DMS153 treated with DMSO at 0.1 percent for 48 hours (cell line): Measurements from ENCODE around the gene POLR2H.

Experiments used
- DNase-seq: peaks from one replicate; lab custom pipeline; 2025; ENCODE audit not compliant: unreplicated experiment; lab: John Stamatoyannopoulos, UW

POLR2H gene

DNA sequence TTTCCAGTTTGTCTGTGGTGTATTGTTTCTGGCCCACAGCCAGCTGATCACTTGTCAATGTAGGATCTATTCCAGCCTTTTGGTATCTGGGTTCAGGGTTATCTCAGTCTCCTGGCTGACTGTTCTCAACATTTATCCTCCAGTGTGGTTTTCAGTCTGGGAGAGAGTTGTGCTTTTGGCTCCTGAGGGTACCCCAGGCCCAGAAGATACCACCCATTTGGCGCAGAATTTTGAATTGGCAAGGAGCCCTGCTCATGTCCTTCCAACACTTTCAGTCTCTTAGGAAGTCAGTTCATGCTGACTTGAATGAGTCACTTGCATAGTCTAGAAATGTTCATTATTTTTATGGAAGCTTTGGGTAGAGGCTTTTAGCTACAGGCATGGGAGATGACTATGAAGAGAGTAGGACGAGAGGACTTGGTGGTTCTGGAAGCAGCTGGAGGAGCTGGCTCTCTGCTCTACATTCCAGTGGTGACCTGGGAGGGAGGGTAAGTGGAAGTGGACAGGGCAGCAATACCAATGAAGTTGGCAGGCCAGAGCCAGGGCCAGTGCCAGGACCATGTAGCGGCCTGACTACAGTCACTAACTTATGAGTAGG lies 7.2 kb downstream of the POLR2H start:
- DNase-seq: no peak

DNA sequence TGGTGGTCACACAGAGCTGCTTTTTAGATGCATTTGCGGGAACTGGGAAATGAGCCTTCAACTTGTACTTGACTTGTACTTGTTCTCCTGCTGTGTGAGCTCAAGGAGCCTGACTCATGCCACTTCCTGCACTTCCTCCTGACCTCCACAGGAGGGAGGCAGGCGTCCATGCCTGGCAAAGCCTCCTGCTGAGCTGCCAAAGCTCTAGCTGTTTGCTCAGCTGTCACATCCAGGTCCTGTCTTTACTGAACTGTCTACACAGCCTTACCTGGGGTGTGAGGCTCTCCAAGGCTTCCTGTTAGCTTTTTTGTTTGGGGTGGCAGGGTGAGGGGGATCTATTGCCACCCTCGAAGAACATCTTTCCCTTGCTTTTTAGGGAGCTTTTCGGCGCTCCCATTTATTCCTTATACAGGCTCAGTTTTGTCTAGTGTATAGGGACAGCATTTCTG lies 10.1 kb downstream of the POLR2H start:
- DNase-seq: peak; percentile 82

DNA sequence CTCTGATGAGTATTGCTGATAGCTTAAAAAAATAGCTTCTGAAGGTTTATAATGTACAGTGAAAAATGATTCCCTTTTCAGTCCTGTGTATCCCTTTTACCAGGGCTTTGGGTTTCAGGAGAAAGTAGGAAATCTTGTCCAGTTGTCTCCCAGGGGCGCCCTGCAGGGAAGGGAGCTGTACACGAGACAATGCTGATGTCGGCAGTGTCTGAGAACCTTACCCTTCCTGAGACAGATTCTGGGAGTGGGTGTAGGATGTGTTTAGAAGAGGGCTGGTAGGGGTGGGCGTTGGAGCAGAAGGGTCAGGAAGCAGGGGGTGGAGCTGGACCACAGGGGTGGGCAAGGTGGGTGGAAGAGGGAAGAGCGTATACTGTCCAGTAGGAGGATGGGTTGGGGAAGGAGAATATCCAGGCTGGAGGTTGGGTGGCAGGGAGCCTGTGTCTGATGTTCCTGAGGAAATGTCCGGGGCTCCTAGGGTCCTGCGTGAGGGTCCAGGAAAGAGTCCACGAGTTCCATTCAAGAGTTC lies 10.8 kb downstream of the POLR2H start:
- no peak for DNase-seq

DNA sequence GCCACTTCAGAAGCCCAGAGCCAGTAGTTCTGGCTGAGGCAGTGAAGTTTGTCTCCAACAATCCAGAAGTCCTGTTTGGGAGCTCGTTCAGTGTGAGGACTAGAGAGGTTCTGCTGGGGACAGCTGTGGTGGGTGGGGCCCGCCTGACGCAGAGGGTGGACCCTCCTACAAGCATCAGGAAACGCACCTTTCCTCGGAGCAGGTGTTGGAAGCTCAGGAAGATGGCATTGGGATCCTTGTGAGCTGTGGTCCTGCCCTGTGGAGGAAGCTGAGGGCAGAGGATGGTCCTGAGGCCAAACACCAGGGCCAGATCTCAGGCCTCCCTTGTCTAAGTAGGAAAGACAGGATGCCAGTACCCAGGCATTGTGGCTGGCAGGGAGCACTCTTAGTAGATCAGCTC lies 11.4 kb downstream of the POLR2H start:
- DNase-seq: no peak

DNA sequence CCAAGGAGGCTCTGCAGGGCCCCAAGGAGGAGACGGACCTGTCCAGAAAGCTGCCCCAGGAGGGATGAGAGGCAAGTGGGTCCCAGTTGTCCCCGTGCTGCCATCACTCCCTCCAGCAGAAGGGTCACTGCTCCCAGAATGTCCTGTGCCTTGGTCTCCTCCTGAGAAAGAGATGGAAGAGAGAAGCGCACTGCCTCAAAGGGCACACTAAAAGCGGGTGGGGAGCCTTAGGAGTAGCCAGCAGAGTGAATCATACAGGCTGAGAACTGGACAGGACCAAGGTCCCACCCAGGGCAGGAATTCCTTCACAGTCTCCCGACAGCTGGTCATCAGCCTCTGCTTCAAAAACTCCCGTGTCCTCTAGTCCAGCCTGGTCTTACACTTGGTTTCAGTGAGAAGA lies 11.9 kb downstream of the POLR2H start:
- DNase-seq: no peak

DNA sequence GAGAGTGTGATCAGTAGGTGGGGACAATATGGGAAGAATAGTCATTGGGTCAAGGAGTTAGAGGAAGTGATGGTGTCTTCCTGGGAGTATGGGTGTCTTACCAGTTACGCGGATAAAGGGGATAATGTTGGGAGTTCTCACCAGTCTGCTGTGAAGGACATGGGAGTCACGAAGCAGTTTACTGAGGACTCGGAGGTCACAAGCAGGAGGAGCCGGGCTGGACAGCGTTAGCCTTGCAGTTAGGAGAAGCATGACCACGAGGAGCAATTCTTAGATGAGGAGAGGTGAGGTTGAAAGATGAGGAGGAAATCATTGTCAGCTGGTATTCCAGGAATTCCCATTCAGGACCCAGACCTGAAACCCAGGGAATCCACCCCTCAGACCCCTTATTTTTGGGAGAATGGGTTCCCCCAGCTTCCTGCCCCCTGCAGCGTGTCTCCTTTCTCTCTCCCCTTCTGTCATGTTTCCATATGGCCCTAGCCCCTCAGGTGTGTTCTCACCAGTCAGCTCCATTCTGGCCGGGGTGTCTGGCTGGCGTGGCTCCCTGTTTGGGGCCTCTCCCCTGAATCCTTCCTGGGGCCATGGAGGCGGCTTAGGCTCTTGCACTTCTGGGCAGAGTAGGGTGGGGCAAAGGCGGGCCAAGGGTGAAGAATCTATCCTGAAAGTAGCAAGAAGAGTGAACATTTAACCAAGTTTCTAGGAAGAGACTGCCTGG lies 14.4 kb downstream of the POLR2H start:
- DNase-seq: no peak

DNA sequence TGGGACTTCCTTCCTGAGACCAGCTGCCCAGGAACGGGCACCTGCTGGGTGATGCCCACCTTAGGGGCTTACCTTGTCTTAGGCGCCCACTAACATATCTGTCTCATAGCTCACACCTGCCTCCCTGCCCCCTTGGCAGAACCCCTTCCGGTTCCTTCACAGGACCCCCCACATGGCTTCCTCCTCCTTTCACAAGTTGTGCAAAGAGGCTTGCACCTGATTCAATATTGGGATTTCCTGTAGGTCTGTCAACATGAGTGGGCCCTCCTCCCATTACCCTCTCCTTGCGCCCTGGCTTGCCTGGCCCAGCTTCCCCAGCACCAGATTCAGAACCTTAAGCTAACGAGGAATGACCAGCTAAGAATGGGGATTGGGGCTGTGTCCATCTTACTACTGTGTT lies 15.9 kb downstream of the POLR2H start:
- no peak for DNase-seq

DNA sequence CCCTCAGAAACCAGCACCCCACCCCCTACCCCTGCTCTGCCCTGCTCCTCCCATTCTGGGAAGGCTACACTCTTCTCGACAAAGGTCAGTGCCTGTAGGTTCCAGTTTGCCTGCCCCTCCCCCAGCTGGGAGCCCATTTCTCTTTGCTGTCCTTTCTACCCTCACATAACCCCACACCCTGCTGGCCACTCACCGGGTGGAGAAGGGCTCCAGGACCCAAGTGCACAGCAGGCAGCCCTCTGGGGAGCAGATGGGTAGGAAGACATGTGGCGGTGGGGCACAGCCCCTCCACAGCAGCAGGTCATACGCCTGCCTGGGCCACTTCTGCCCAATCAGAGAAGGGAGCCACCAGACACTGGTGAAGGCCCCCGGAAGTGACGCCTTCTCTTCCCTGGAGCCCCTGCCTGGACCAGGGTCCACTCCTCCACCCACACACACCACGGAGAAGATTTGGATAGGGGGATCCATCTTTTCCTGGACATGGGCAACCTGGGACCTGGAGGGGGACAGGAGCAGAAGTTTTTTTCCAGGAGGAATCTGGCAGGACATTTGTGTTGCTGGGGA lies 16.5 kb downstream of the POLR2H start, which contains the start of gene THPO:
THPO (minus strand) TSS at position 326 of the 564 bp plus-strand sequence. CDS start 1,948 bp downstream, outside the sequence.
- no peak for DNase-seq

DNA sequence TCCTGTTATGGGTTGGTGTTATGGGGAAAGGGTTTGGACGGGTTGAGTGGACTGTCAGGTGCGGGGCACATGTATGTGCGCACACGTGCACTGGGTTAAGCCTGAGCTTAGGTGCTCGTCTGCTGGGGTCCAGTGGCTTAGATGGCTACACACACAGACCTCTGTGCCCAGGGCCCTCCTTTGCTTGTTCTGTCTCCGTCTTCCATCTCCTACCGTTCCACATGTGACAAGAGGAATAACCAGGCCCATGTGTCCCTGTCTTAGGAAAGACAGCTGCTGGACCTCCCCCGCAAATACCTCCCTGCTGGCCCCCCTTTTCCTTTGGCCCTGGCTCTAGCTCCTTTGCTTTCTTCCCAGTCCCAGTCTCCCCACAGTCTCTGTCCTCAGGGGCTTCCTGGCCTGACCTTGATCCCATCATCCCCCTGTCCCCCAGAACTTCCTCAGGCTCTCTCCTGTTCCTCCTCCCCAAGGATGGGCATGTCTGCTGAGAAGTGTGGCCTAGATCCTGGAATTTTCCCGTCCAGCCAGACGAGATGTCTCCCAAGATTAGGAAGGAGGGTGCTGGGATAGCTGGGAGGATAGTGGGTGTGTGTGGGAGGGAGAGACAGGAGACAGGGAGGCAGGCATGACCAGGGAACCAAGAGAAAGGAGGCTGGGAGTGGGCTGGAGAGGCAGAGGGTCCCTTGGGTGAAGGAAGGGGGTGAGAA lies 17.3 kb downstream of the POLR2H start:
- no peak for DNase-seq

DNA sequence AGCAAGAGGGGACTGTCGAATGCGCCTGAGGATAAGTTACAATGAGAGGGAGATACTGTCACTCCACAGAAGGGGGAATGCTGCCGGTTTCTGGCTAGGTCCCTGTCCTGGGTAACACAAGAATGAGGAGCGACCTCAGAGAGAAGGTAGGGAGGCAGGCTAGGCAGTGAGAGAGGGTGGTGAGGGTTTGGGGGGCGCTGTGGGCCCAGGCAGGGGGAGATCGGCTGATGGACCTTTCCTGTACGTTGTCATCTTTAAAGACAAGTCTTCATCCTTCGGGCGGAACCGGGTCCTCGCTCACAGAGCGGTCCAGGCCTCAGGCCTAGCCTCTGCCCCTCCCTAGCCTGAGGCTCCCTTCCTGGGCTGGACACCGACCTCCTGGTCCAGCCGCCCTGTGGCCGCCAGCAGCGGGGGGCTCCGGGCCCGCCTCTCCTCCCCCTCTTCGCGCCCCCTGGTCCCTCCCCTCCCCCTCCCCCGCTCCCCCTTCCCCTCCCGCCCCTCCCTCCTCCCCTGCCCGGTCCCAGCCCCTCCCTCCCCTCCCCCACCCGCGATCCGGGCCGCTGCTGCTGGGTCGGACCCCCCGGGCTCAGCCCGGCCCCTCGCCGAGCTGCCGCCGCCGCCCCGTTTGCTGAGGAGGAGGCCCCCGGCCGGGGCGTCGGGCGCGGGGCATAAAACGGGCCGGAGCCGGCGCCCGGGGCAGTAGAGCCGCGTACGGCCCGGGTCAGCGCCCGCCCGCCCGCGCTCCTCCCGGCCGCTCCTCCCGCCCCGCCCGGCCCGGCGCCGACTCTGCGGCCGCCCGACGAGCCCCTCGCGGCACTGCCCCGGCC lies 18.1 kb downstream of the POLR2H start, which contains the start of gene CHRD:
CHRD (plus strand) TSS at position 697 of the 827 bp plus-strand sequence. CDS start 265 bp downstream, outside the sequence.
- DNase-seq: no peak

DNA sequence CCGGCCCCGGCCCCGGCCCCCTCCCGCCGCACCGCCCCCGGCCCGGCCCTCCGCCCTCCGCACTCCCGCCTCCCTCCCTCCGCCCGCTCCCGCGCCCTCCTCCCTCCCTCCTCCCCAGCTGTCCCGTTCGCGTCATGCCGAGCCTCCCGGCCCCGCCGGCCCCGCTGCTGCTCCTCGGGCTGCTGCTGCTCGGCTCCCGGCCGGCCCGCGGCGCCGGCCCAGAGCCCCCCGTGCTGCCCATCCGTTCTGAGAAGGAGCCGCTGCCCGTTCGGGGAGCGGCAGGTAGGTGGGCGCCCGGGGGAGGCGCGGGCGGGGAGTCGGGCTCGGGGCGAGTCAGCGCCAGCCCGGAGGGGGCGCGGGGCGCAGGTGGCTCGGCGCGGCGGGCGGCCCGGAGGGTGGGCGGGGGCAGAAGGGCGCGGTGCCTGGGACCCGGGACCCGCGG lies 18.7 kb downstream of the POLR2H start:
- no peak for DNase-seq

DNA sequence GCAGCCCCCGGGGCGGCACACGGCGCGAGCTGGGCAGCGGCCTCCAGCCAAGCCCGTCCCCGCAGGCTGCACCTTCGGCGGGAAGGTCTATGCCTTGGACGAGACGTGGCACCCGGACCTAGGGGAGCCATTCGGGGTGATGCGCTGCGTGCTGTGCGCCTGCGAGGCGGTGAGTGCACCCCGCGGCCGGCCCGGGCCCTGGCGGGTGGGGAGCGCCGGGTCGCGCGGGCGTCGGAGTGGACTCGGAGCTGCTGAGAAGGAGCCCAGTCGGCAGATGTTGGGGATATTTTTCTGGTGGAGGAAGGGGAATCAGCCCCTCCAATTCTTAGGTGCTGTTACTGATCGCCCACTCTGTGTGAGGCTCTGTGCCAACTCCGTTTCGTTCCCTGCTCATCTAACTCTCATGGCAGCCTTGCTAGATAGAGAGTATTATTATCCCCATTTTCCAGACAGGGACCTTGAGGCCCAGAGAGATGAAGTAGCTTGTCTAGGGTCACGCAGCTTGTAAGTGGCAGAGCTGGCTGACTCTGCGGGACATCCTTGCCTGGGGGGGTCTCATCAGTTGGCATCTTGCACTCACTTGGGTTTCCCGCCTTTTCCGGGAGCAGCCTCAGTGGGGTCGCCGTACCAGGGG lies 19.2 kb downstream of the POLR2H start:
- no peak for DNase-seq

DNA sequence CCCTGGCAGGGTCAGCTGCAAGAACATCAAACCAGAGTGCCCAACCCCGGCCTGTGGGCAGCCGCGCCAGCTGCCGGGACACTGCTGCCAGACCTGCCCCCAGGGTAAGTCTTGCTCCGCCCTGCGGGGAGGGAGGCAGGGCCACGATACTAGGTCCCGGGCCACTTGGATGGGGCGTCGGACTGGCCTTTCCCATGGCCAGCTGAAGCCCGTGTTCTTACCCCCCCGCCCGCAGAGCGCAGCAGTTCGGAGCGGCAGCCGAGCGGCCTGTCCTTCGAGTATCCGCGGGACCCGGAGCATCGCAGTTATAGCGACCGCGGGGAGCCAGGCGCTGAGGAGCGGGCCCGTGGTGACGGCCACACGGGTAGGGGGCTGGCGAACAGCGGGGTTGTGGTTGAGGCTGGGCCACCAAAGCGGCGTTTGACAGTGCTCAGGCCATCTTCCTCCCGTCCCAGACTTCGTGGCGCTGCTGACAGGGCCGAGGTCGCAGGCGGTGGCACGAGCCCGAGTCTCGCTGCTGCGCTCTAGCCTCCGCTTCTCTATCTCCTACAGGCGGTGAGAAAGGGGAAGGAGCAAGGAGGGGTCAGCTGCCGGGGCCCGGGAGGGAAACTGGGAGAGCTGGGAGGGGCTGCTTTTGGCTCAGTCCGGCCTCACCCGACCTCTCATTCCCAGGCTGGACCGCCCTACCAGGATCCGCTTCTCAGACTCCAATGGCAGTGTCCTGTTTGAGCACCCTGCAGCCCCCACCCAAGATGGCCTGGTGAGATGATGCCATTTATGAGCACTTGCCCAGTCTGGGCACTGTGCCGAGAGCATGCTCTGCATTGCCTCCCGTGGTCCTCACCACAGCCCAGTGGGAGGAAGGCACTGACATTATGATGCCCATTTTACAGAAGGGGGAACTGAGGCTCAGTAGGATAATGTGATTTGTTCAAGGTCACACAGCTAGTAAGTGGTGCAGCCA lies 20.0 kb downstream of the POLR2H start:
- no peak for DNase-seq

DNA sequence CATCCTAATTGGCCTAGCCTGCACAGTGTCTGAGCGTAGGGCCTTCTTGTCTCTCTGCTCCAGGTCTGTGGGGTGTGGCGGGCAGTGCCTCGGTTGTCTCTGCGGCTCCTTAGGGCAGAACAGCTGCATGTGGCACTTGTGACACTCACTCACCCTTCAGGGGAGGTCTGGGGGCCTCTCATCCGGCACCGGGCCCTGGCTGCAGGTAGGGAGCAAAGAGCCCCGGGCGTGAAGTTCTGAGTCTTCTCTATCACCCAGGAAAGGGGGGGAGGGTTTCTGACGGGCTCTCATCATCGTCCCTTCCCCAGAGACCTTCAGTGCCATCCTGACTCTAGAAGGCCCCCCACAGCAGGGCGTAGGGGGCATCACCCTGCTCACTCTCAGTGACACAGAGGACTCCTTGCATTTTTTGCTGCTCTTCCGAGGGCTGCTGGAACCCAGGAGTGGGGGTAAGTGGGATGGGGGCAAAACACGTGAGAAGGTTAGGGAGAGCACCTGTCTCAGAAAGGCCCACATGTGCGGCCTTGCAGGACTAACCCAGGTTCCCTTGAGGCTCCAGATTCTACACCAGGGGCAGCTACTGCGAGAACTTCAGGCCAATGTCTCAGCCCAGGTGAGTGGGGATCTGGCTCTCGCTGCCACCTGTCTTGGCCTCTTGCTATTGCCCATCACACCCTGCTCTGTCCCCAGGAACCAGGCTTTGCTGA lies 21.0 kb downstream of the POLR2H start:
- no peak for DNase-seq

DNA sequence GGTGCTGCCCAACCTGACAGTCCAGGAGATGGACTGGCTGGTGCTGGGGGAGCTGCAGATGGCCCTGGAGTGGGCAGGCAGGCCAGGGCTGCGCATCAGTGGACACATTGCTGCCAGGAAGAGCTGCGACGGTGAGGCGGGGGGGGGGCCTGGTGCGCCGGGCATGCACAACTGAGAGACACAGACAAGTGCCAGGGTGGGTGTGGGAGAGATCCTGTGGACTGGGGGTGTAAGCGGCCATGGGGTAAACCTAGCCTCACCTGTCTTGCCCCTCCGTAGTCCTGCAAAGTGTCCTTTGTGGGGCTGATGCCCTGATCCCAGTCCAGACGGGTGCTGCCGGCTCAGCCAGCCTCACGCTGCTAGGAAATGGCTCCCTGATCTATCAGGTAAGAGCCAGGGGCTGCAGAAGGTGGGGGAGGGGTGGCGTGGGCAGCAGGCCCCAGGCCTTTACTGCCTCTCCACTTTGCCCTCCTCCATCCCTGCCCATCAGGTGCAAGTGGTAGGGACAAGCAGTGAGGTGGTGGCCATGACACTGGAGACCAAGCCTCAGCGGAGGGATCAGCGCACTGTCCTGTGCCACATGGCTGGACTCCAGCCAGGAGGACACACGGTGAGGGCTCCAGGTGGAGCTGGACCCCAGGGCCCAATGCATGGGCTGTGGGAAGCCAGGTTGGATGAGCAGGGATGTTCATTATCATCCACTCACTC lies 21.7 kb downstream of the POLR2H start:
- DNase-seq: no peak

DNA sequence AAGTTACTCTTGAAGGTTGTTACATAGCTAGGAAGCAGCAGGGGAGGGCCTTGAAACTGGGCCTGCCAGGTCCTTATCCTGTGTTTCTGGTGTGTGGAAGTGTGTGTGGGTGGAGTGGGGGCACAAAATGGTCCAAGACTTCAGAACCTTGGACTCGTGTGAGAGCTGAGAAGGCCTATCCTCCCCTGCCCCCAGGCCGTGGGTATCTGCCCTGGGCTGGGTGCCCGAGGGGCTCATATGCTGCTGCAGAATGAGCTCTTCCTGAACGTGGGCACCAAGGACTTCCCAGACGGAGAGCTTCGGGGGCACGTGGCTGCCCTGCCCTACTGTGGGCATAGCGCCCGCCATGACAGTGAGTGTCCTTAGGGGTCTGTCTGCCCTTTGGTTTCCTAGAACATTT lies 22.8 kb downstream of the POLR2H start:
- no peak for DNase-seq

DNA sequence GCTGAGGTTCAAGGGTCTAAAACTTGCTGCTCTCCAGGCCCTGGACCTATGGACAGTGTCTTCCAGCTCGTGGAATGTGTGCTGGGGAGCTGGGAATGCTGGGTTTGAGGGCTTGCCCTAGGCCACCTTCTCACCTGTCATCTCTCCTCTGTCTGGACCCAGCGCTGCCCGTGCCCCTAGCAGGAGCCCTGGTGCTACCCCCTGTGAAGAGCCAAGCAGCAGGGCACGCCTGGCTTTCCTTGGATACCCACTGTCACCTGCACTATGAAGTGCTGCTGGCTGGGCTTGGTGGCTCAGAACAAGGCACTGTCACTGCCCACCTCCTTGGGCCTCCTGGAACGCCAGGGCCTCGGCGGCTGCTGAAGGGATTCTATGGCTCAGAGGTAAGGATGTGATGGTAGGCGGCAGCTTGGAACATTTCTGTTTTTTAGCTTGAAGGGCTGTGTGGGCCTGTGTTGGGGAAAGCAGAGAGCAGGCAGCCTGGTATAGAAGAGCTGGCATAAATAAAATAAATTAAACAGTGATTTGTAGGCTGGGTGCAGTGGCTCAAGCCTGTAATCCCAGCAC lies 23.4 kb downstream of the POLR2H start:
- no peak for DNase-seq
